Stimulated activated CD4-positive, alpha-beta T cell treated with anti-CD3 and anti-CD28 coated beads, Interleukin-4, amount 100 ng/mL, for 48 hours (primary cell): ENCODE data around the gene ZFP36L2.

Experiments used
- DNase-seq, 2 donors: peaks; one replicate each; pipeline ENCODE4 v3.0.0-alpha.2; 2020; ENCODE audit warnings: low read depth in 2 of 2

ZFP36L2 gene

DNA sequence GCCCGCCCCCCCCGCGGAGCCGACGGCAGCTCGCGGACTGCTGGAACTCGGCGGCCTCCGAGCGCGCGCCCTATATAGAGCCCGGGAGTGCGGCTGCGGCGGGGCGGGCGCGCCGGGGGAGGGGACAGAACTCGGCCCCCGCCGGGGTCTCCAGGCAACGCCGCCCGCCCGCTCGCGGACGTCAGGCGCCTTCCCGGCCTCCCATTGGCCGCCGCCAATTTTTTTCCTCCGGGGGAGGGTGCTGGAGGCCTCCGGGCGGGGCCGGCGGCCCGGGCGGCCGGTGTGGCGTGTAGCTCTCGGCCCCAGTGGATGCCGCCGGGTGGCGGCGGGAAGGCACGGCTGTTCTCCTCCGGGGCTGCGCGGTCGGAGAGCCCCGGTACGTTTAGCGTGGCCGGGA is at the start of gene ZFP36L2:
Gene ZFP36L2 (minus strand): TSS at position 49 of the 397 bp plus-strand sequence. CDS start 291 bp downstream, outside the sequence.
- DNase-seq, result peak; percentile 93

DNA sequence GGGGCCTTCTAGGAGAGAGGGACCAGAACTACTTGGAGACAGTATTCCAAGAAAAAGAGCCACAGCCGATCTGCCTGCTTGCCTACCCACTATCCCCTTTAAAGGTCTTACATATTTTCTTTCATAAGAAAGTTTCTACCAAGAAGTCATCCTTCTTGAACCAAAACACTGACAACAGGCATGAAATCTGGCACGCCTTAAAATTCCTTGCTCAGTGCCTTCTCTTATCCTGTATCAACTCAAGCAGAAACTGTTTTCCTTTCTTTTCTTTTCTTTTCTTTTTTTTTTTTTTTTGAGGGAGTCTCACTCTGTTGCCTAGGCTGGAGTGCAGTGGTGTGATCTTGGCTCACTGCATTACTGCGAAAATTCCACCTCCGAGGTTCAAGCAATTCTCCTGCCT is 48.3 kb upstream of the ZFP36L2 start:
- no peak for DNase-seq

DNA sequence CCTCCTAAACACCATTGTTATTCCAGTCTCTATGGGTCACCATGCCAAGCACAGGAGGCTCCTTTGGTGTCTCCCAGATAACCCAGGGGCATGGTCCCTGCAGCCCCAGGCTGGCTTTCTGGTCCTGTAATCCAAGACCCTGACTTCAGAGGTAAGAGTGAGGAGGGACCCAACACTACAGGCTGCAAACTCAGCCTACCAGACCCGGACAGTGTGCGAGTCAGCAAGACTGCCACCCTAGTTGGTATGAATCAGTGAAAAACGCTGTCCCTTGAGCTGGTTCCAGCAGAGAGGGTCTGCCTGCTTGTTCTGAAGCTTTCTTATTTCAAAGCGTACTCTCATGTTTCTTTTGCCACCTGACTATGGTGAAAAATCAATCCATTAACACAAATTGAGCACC is 47.6 kb upstream of the ZFP36L2 start:
- DNase-seq, result no peak

- no peak for DNase-seq
These were observed 47.1 kb upstream of the ZFP36L2 start for GRCh38 chr2:43273529-43273928.

- DNase-seq, result no peak
These were observed 44.7 kb upstream of the ZFP36L2 start for GRCh38 chr2:43270930-43271615.

GRCh38 chr2:43270461-43270860 is 44.1 kb upstream of the ZFP36L2 start:
- no peak for DNase-seq

DNA sequence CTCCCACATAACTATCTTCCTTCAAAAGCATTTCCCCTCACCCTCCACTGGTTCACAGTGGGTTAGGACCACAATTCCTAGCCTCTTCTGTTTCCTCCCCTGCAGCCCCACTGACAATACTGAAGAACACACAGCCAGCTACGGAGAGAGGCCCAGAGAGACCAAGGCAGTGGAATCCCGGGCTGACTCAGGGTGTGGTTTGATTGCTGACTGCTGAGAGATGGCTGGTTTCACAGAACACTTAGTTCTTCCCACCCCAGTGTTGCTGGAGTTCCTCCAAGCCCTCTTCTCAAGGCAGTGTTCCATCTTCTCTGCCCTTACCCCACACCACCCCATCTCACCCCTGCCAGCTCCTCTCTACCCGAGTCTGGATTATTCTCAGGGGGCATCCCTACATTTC is 43.3 kb upstream of the ZFP36L2 start:
- DNase-seq, result no peak

GRCh38 chr2:43269074-43269572 is 42.7 kb upstream of the ZFP36L2 start:
- no peak for DNase-seq

- no peak for DNase-seq
These were observed 41.9 kb upstream of the ZFP36L2 start for GRCh38 chr2:43268066-43268953.

GRCh38 chr2:43267381-43267780 is 41.0 kb upstream of the ZFP36L2 start:
- DNase-seq, result no peak

- no peak for DNase-seq
These were observed 40.3 kb upstream of the ZFP36L2 start for GRCh38 chr2:43266711-43267111.

DNA sequence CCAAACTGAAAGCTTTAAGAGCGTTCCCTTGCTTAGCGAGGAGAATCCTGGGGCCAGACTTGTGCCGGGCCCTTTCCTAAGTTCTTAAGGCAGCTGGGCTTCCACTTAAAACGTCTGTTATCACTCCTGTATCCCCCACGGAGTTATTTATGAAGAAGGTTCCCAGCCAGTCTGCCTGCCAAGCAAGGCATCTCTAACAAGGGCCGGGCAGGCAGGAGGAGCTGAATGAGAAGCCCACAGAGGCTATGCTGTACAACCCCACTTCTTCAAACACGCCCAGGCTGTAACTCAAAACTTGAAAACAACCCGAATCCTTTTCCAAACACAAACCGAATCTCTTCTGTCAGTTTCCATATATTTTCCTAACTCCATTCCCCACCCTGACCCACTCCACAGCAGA is 39.0 kb upstream of the ZFP36L2 start:
- DNase-seq, result no peak

GRCh38 chr2:43265001-43265400 is 38.6 kb upstream of the ZFP36L2 start:
- no peak for DNase-seq

DNA sequence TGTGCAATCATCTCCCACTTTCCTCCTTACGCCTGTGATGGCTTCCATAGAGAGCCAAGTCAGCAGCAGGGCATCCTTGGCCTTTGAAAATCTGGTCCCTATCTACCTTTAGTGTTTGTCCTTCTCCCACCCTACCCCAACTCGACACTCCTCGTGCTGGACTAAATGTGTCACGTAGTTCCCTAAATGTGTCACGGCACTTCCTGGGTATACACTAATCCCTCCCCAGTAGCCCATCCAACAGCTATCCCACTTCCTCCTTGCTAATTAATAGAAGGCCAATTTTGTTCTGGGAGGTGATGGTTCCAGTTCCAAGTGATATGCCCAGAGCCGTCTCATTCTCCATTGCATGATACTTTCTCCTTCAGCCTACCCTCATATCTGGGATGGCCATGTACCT is 36.5 kb upstream of the ZFP36L2 start:
- DNase-seq, result no peak

GRCh38 chr2:43262239-43262638 is 35.8 kb upstream of the ZFP36L2 start:
- no peak for DNase-seq

DNA sequence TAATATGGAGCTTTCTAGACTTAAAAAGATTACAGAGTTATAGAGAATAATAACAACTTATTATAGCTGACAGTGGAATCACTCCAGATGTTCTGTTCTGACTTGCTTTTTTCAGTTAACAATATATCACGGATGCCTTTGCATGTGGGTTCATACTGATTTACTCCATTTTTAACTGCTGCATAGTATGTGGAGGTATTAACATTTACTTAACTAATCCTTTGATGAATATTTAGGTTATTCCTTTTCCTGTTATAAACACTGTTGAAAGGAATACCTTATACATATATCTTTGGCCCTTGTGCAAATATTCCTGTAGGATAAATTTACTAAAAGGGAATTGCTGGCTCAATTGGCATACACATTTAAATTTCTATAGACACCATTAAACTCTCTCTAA is 33.1 kb upstream of the ZFP36L2 start:
- DNase-seq, result no peak

- no peak for DNase-seq
These were observed 32.2 kb upstream of the ZFP36L2 start for GRCh38 chr2:43258547-43259156.

DNA sequence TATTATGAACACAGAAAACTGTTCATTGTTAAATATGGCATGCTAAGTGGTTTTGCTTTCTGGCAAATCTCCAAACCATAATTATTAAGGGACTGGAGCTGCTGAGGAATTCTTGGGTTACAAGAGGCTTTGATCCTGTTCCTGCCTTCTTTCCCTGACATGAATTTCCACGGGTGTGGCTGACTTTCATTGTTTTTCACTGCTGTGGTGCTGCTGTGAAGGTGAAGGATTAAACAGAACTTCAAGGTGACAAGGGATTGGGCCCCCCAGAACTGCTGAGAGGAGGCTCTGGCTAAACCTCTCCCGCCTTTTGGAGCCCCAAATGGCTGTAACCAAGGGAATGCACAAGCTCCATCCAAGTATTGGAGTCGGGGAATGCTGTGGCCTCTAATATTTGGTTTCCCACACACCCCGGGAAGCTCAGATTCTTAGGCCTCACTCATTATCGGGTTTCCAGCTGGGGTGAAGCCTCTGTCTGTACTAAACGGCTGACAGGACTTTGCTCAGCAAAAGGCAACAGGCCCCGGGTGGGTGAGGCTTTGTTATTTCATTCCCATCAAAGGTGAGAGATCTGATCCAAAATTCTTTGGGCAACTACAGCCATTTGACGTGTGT is 29.0 kb upstream of the ZFP36L2 start:
- DNase-seq, result no peak

DNA sequence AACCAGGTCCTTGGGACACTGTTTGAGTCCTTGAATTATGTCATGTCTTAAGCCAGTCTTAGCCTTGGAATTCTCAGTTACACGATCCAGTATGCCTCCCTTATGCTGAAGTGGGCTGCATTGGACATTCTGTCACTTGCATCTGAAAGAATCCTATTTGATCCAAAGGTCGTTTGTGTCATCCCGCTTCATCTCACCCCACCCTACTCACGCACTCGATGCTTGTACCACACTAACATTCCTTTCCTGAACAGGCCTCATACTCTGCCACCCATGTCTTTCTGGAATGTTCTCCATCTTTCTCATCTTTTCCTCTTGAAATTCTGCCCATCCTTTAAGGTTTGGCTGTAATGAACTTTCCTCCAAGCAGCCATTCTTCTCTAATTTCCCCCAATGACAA is 27.9 kb upstream of the ZFP36L2 start:
- DNase-seq, result no peak

DNA sequence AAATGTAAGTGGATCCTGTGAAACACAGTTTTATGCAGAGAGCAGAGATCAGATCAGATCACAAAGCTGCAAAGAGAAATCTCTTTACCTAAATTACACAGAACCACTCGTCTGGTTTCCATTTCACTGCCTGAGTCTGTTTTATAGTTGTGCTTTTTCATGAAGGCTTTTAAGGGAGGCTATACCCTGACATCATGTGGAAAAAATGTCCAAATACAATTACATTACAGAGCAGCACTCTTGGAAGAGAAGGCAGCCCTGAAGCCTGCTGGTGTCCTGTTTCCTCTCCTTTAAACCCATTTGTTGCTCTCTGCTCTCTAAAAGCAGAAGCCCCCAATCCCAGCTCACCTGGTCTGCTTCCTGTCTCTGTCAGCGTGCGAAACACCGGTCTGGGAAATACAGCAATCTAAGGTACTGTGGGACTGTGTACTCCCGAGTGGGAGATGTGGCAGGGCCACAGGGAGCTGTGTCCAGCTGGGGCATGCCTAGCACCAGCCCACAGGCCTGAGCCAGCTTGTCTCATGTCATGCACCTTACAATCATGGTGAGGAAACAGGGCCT is 24.8 kb upstream of the ZFP36L2 start:
- no peak for DNase-seq

GRCh38 chr2:43250015-43250414 is 23.6 kb upstream of the ZFP36L2 start:
- DNase-seq, result no peak

GRCh38 chr2:43248621-43249020 is 22.2 kb upstream of the ZFP36L2 start:
- DNase-seq, result no peak
